Progenitor cell of endocrine pancreas (in vitro differentiated cells): ENCODE measurements around the gene USP10. TPM values are rescaled to one million over a fixed set of nuclear protein-coding genes. Genes with fewer than 3 reads are reported as not detected.

Experiments
- DNase-seq: peaks from one replicate; pipeline ENCODE4 v3.0.0; 2021; ENCODE audit warnings: low spot score; ENCODE audit not compliant: unreplicated experiment
- H3K27ac Mint-ChIP-seq: 2 replicates; pipeline ENCODE4 v1.8.0; 2021; ENCODE audit warnings: mild to moderate bottlenecking, moderate library complexity, mixed read lengths
- H3K27me3 Mint-ChIP-seq: 2 replicates; pipeline ENCODE4 v1.8.0; 2021; ENCODE audit warnings: mixed read lengths
- H3K36me3 Mint-ChIP-seq: 2 replicates; pipeline ENCODE4 v1.8.0; 2022; ENCODE audit warnings: mixed read lengths; ENCODE audit not compliant: insufficient read depth
- H3K4me1 Mint-ChIP-seq: 2 replicates; pipeline ENCODE4 v1.8.0; 2021; ENCODE audit warnings: low read depth, mixed read lengths
- H3K4me3 Mint-ChIP-seq: 2 replicates; pipeline ENCODE4 v1.8.0; 2021; ENCODE audit warnings: low read depth, mild to moderate bottlenecking, moderate library complexity, mixed read lengths
- H3K9me3 Mint-ChIP-seq: 2 replicates; pipeline ENCODE4 v1.8.0; 2021; ENCODE audit warnings: low read depth, mixed read lengths
- total RNA-seq: library from RNA; stranded (reverse); gene quantifications from 2 replicates; pipeline ENCODE4 v1.2.1, GENCODE V29; 2021
- TF ChIP-seq, protein P1 (sequence below): fragments of 200-600 bp; sonication (generic); IDR thresholded peaks from one replicate; pipeline ENCODE4 v1.5.0; 2021; ENCODE audit warnings: antibody characterized with exemption, mild to moderate bottlenecking; ENCODE audit not compliant: unreplicated experiment

Gene USP10
- total RNA-seq, 1 donor from 2014 or later: 139 TPM

DNA sequence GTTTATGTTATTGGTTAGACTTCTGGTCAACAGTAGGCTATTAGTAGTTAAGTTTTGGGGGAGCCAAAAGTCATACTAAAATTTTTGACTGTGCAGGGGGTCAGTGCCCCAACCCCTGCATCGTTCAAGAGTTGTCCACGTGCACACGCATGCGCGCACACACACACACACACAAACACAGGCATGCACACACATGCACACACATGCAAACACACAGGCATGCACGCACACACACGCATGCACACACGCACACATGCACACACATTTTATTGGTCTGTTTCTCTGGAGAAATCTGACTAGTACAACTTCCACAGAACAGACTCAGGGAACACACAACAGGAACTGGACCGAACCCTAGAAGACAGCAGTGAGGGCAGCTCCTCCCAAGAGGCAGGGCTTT lies 24.4 kb upstream of the USP10 start:
- H3K4me3 Mint-ChIP-seq: no peak overlapping the region
- TF ChIP-seq, protein P1, sequence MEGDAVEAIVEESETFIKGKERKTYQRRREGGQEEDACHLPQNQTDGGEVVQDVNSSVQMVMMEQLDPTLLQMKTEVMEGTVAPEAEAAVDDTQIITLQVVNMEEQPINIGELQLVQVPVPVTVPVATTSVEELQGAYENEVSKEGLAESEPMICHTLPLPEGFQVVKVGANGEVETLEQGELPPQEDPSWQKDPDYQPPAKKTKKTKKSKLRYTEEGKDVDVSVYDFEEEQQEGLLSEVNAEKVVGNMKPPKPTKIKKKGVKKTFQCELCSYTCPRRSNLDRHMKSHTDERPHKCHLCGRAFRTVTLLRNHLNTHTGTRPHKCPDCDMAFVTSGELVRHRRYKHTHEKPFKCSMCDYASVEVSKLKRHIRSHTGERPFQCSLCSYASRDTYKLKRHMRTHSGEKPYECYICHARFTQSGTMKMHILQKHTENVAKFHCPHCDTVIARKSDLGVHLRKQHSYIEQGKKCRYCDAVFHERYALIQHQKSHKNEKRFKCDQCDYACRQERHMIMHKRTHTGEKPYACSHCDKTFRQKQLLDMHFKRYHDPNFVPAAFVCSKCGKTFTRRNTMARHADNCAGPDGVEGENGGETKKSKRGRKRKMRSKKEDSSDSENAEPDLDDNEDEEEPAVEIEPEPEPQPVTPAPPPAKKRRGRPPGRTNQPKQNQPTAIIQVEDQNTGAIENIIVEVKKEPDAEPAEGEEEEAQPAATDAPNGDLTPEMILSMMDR: no peak
- no peak overlapping the region for H3K27ac Mint-ChIP-seq
- H3K9me3 Mint-ChIP-seq: no peaks in the 10 kb centered on the region
- no peak for DNase-seq
- H3K4me1 Mint-ChIP-seq: no peaks in the 10 kb centered on the region
- H3K36me3 Mint-ChIP-seq: no peaks in the 10 kb centered on the region
- peaks cover 23% of the 10 kb centered on the region for H3K27me3 Mint-ChIP-seq

DNA sequence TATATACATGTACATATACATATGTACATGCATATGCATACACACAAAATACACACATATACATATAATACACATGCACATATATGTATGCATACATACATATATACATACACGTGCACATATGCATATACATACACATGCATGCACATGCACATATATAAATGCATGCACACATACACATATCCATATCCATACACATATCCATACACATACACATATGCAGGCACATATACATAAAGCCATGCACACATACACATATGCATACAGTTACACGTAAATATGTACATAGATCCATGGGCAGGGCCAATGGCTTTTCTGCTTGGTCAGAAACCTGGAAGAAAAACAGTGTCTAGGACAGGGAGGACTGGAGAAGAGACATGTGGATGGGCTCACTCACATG lies 23.9 kb upstream of the USP10 start:
- DNase-seq: no peak
- Mint-ChIP-seq H3K27ac (no peak overlapping the region), H3K4me3 (no peak overlapping the region), H3K4me1 (no peaks in the 10 kb centered on the region), H3K27me3 (peaks cover 26% of the 10 kb centered on the region), H3K9me3 (no peaks in the 10 kb centered on the region), H3K36me3 (no peaks in the 10 kb centered on the region)
- TF ChIP-seq, protein P1: no peak

DNA sequence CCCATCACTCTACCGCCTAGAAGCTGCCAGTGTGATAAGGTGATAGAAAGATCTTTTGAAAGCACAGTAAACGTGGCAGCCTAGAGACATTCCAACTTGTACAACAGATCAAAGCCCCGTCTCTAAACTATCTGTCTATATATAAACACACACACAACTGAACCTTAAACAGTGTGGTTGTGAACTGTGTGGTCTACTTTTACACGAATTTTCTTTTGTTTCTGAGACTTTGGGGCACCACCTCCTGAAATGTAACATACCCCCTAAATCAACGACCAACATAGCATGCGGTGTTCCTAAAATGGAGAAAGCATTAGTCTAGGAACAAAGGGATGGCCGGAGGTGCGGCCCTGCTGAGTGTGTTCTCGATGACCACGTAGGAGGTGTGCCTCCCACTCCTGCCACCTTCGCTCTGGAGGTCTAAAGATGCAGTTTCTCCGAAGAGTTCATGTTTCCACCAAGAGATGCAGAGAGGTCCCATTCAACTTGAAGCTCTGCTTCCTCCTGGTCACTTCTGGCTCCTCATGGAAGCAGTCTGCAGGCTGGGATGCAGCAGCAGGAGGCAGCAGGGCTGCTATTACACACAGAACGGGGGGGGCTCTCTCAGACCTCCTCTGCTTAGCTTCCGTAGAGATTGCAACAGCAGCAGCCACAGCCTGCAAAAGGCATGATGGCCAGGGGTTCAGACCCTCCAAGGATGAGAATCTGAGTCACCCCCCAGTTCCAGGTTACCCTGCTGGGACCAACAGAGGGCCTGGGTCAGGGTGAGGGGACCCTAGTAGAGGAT lies 22.6 kb upstream of the USP10 start:
- H3K4me3 Mint-ChIP-seq: no peak overlapping the region
- TF ChIP-seq, protein P1: no peak
- H3K27me3 Mint-ChIP-seq: peaks cover 20% of the 10 kb centered on the region
- H3K4me1 Mint-ChIP-seq: no peaks in the 10 kb centered on the region
- no peak overlapping the region for H3K27ac Mint-ChIP-seq
- H3K36me3 Mint-ChIP-seq: no peaks in the 10 kb centered on the region
- DNase-seq: no peak
- H3K9me3 Mint-ChIP-seq: no peaks in the 10 kb centered on the region

DNA sequence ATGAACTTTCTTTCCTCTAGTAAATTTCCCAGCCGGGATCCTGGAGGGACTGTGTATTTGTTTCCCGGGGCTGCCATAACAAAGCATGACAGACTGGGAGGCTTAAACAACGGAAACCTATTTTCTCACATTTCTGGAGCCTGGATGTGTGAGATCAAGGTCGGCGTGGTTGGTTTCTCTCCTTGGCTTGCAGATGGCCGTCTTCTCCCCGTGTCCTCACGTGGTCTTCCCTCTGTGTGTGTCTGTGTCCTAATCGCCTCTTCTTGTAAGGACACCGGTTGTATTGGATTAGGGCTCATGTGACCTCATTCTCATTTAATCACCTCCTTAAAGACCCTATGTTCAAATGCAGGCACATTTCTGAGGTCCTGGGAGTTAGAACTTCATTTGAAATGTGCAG lies 22.0 kb upstream of the USP10 start:
- TF ChIP-seq, protein P1: no peak
- DNase-seq: no peak
- Mint-ChIP-seq H3K9me3 (no peaks in the 10 kb centered on the region), H3K27me3 (peaks cover 20% of the 10 kb centered on the region), H3K36me3 (no peaks in the 10 kb centered on the region), H3K27ac (no peak overlapping the region), H3K4me1 (no peaks in the 10 kb centered on the region), H3K4me3 (no peak overlapping the region)

DNA sequence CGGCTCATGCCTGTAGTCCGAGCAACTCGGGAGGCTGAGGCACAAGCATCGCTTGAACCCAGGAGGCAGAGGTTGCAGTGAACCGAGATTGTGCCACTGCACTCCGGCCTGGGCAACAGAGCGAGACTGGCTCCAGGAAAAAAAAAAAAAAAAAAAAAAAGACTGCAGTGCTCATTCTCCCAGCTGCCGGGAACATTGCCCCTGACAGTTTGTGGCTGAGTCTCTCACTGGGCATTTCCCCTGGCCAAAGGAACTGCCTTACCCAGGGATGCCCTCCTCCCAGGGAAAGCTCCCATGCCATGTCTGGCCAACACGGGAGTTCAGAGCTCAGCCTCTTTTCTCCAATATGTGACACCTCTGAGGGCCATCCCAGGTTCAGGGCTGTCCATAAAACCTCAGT lies 21.3 kb upstream of the USP10 start:
- no peak overlapping the region for H3K4me3 Mint-ChIP-seq

More for the DNA sequence above, 21.3 kb upstream of the USP10 start:
- TF ChIP-seq, protein P1: no peak
- Mint-ChIP-seq H3K27me3 (peaks cover 21% of the 10 kb centered on the region), H3K4me1 (no peaks in the 10 kb centered on the region), H3K9me3 (no peaks in the 10 kb centered on the region), H3K27ac (no peak overlapping the region), H3K36me3 (no peaks in the 10 kb centered on the region)
- no peak for DNase-seq
